Sigmoid colon (tissue), 7 donors: ENCODE results near the gene TAS2R50. TPM values are rescaled to one million over a fixed set of nuclear protein-coding genes. Genes with fewer than 3 reads are reported as not detected.

Source experiments
- DNase-seq: peaks from one replicate; pipeline ENCODE4 v3.0.0-alpha.2; 2019
- H3K27ac ChIP-seq, 4 donors: fragments of 200-600 bp; sonication (generic); one replicate each; pipeline ENCODE4 v1.5.1; 2016 to 2019; ENCODE audit warnings: mild to moderate bottlenecking in 1 of 4
- H3K27me3 ChIP-seq, 3 donors: fragments of 200-600 bp; sonication (generic); one replicate each; pipeline ENCODE4 v1.5.1; 2019; ENCODE audit warnings: mild to moderate bottlenecking in 1 of 3
- H3K36me3 ChIP-seq, 4 donors: fragments of 200-600 bp; sonication (generic); one replicate each; pipeline ENCODE4 v1.5.1; 2016 to 2019
- H3K4me1 ChIP-seq, 4 donors: fragments of 200-600 bp; sonication (generic); one replicate each; pipeline ENCODE4 v1.5.1; 2017 to 2019
- H3K4me3 ChIP-seq, 4 donors: fragments of 200-600 bp; sonication (generic); one replicate each; pipeline ENCODE4 v1.5.1; 2017 to 2019; ENCODE audit warnings: mild to moderate bottlenecking in 2 of 4, moderate library complexity in 1 of 4
- H3K9me3 ChIP-seq, 4 donors: fragments of 200-600 bp in 3 of 4; sonication (generic) in 3 of 4; one replicate each; pipeline versions ENCODE4 v1.5.1 to v1.6.1; 2013 to 2019
- EP300 ChIP-seq, 4 donors: sonication (generic); formaldehyde crosslinking; IDR thresholded peaks; one replicate each; pipeline ENCODE4 v1.6.1; 2017; ENCODE audit warnings: antibody characterized with exemption in 4 of 4
- POLR2A ChIP-seq, 2 donors: fragments of 450-650 bp; IDR thresholded peaks; one replicate each; pipeline ENCODE4 v1.6.1; 2016; ENCODE audit warnings: antibody characterized with exemption in 2 of 2, mild to moderate bottlenecking in 2 of 2, moderate library complexity in 2 of 2
- POLR2AphosphoS5 ChIP-seq, 4 donors: sonication (generic); formaldehyde crosslinking; IDR thresholded peaks; one replicate each; pipeline ENCODE4 v1.6.1; 2017; ENCODE audit warnings: antibody characterized with exemption in 4 of 4
- WGBS, 2 donors: extraction: QIAGEN DNeasy Blood & Tissue Kit; methylation state at CpG; one replicate each; pipeline ENCODE4 v1.1.7; 2013; 5-methylcytosine and 5-hydroxymethylcytosine counted together
- intact Hi-C: fragments of 100-400 bp; cut with DNase I; formaldehyde crosslinking; loops from one replicate; pipeline ENCODE4 v1.15.1; 2023
- polyA plus RNA-seq, 3 donors: library from polyadenylated mRNA; stranded (reverse); fragments of 200-250 nt; gene quantifications; one replicate each; pipeline ENCODE4 v1.2.3, GENCODE V29; 2013
- total RNA-seq, 4 donors: library from RNA; depleted of rRNA; stranded (reverse); fragments of >200 nt; gene quantifications; one replicate each; pipeline ENCODE4 v1.1.0, GENCODE V29; 2016
- TF ChIP-seq, protein P1 (sequence below), 4 experiments: fragments of 450-650 bp in 3 of 4; fragments of 200-600 bp in 1 of 4; IDR thresholded peaks; one replicate each; pipeline ENCODE4 v1.5.1; 2016 to 2019; ENCODE audit warnings: antibody characterized with exemption in 4 of 4, mild to moderate bottlenecking in 3 of 4, moderate library complexity in 2 of 4
- donor health status: healthy with polysubstance abuse.
- donor health status: Bipolar disorder and iron deficiency.
- donor health status: healthy.

TAS2R50 gene
- total and polyA plus RNA-seq, 7 donors, result 0.28 to 4.6 (median 1.8) TPM; not detected in 2

DNA sequence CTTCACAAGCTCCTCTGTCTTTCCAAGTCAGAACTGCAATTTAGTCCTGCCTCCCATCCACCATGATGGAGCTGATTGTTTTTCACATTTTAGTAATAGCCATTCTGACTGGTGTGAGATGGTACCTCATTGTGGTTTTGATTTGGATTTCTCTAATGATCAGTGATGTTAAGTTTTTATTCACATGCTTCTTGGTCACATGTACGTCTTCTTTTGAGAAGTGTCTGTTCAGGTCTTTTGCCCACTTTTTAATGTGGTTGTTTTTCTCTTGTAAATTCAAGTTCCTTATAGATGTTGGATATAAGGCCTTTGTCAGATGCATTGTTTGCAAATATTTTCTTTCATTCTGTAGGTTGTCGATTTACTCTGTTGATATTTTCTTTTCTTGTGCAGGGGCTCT lies 43.5 kb downstream of the TAS2R50 start:
- no peaks in the 10 kb centered on the region for H3K9me3 ChIP-seq
- TF ChIP-seq, protein P1, sequence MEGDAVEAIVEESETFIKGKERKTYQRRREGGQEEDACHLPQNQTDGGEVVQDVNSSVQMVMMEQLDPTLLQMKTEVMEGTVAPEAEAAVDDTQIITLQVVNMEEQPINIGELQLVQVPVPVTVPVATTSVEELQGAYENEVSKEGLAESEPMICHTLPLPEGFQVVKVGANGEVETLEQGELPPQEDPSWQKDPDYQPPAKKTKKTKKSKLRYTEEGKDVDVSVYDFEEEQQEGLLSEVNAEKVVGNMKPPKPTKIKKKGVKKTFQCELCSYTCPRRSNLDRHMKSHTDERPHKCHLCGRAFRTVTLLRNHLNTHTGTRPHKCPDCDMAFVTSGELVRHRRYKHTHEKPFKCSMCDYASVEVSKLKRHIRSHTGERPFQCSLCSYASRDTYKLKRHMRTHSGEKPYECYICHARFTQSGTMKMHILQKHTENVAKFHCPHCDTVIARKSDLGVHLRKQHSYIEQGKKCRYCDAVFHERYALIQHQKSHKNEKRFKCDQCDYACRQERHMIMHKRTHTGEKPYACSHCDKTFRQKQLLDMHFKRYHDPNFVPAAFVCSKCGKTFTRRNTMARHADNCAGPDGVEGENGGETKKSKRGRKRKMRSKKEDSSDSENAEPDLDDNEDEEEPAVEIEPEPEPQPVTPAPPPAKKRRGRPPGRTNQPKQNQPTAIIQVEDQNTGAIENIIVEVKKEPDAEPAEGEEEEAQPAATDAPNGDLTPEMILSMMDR (IDR thresholded peaks at IDR 0.05), result no peak
- TF ChIP-seq EP300 (IDR thresholded peaks at IDR 0.05), result no peak
- no peak for TF ChIP-seq POLR2A (IDR thresholded peaks at IDR 0.05)
- no peak for TF ChIP-seq POLR2AphosphoS5 (IDR thresholded peaks at IDR 0.05)
- no peaks in the 10 kb centered on the region for H3K36me3 ChIP-seq
- intact Hi-C loops, result no loop called here
- WGBS, 2 donors, result 97 to 98% methylated on average over 2 of the region's 2 CpGs
- no peak overlapping the region for H3K27ac ChIP-seq
- no peak for DNase-seq
- H3K4me1 ChIP-seq, result no peaks in the 10 kb centered on the region
- H3K27me3 ChIP-seq, result no peaks in the 10 kb centered on the region
- H3K4me3 ChIP-seq, result no peak overlapping the region

DNA sequence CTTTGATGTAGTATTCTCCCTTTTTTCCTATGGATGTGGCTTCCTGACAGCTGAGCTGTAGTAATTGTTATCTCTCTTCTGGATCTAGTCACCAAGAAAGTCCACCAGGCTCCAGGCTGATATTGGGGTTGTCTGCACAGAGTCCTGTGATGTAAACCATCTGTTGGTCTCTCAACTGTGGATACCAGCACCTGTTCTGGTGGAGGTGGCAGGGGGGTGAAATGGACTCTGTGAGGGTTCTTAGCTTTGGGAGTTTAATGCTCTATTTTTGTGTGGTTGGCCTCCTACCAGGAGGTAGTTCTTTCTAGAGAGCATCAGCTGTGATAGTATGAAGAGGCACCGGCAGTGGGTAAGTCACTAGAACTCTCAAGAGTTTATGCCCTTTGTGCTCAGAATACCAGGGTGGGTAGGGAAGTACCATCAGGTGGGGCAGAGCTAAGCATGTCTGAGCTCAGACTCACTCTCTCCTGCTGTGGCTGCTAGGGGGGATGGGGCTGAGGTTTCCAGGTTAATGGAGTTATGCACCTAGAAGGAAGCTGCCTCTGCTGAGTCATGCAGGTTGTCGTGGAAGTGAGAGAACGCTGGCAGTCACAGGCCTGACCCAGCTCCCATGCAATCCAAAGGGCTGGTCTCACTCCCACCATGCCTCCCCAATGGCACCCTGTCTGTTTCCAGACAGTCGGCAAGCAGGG lies 44.6 kb downstream of the TAS2R50 start:
- DNase-seq, result no peak
- Histone ChIP-seq H3K4me1 (no peaks in the 10 kb centered on the region), H3K27me3 (no peaks in the 10 kb centered on the region), H3K27ac (no peak overlapping the region), H3K36me3 (no peaks in the 10 kb centered on the region), H3K4me3 (no peak overlapping the region), H3K9me3 (no peaks in the 10 kb centered on the region)
- 66 to 84% methylated on average over 4 of the region's 4 CpGs for WGBS, 2 donors
- intact Hi-C loops, result no loop called here
- TF ChIP-seq POLR2A (IDR thresholded peaks at IDR 0.05) (no peak), EP300 (IDR thresholded peaks at IDR 0.05) (no peak), POLR2AphosphoS5 (IDR thresholded peaks at IDR 0.05) (no peak)
- TF ChIP-seq, protein P1 (IDR thresholded peaks at IDR 0.05), result no peak

DNA sequence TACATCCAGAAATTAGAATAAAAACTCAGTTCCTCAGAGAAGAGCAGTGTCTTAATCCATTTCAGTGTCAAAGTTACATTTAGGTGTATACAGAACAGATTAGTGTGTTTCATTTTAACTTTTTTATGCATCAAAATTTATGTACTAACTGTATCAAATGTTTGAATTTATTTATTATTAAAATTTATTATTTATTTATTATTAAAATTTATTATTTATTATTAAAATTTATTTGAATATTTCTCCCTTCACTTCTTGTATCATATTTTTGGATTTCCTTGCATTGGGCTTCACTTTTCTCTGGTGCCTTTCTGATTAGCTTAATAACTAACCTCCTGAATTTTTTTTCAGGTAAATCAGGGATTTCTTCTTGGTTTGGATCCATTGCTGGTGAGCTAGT lies 45.3 kb downstream of the TAS2R50 start:
- DNase-seq, result no peak
- H3K4me1 ChIP-seq, result no peaks in the 10 kb centered on the region
- H3K9me3 ChIP-seq, result no peaks in the 10 kb centered on the region
- H3K4me3 ChIP-seq, result no peak overlapping the region
- no peaks in the 10 kb centered on the region for H3K36me3 ChIP-seq
- no peaks in the 10 kb centered on the region for H3K27me3 ChIP-seq
- intact Hi-C loops, result no loop called here
- TF ChIP-seq POLR2A (IDR thresholded peaks at IDR 0.05) (no peak), EP300 (IDR thresholded peaks at IDR 0.05) (no peak)
- no peak overlapping the region for H3K27ac ChIP-seq

DNA sequence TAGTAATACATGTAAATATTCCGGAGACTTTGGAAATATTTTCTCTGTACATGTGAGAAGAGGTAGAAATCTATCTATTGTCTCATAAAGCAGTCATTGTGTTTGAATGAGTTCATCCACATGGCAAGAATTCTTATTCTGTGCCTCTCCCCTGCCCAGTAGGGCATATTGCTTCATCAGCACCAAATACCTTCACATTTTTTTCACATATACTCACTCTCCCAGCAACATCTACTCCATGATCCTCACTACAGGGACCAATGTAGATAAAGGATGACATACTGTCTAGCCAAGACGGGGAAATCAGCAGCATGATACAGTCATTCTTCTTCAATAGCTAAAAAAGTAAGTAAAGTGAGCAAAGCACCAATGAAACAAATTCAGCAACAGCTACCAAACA lies 46.3 kb downstream of the TAS2R50 start:
- 88 to 93% methylated on average over 2 of the region's 2 CpGs for WGBS, 2 donors
- no peak for DNase-seq
- Histone ChIP-seq H3K36me3 (no peaks in the 10 kb centered on the region), H3K27me3 (no peaks in the 10 kb centered on the region), H3K4me3 (no peak overlapping the region), H3K27ac (no peak overlapping the region), H3K4me1 (no peaks in the 10 kb centered on the region), H3K9me3 (no peaks in the 10 kb centered on the region)
- TF ChIP-seq EP300 (IDR thresholded peaks at IDR 0.05) (no peak), POLR2A (IDR thresholded peaks at IDR 0.05) (no peak), POLR2AphosphoS5 (IDR thresholded peaks at IDR 0.05) (no peak)
- TF ChIP-seq, protein P1 (IDR thresholded peaks at IDR 0.05), result no peak
- intact Hi-C loops, result no loop called here

DNA sequence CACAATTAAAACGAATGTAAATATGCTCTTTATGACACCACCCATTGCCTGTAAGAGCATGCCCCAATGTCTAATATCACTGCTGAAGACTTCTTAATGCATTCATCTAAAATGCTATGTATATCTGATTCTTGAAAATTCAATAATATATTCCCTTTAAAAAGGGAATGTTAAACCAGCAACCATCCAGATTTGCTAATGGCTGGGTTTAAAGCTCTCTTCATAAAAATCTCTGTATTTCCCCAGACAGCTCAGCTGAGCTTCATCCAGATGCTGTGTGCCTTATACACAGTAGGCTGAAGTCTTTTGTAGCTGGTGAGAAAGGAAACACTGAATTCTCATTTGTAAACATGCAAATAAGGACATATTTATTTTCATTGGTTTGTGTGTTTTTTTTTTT lies 47.5 kb downstream of the TAS2R50 start, which contains the start of gene TAS2R14:
TSS of gene TAS2R14 (minus strand) at position 101 of the 400 bp plus-strand sequence. CDS start at position 45, 56 bp downstream.
- DNase-seq, result no peak
- no peaks in the 10 kb centered on the region for H3K9me3 ChIP-seq
- intact Hi-C loops, result no loop called here
- H3K4me3 ChIP-seq, result no peak within 1 kb of the TSS
- no peak within 1 kb of the TSS for H3K27ac ChIP-seq
- no peaks in the 10 kb centered on the region for H3K27me3 ChIP-seq
- 66 to 96% methylated on average over 1 of the region's 1 CpG for WGBS, 2 donors
- H3K4me1 ChIP-seq, result no peaks in the 10 kb centered on the region
- H3K36me3 ChIP-seq, result no peaks in the 10 kb centered on the region
- TF ChIP-seq POLR2A (IDR thresholded peaks at IDR 0.05) (no peak), POLR2AphosphoS5 (IDR thresholded peaks at IDR 0.05) (no peak), EP300 (IDR thresholded peaks at IDR 0.05) (no peak)
- TF ChIP-seq, protein P1 (IDR thresholded peaks at IDR 0.05), result no peak
